ENCODE data around the gene WEE2.

The WEE2 gene

DNA sequence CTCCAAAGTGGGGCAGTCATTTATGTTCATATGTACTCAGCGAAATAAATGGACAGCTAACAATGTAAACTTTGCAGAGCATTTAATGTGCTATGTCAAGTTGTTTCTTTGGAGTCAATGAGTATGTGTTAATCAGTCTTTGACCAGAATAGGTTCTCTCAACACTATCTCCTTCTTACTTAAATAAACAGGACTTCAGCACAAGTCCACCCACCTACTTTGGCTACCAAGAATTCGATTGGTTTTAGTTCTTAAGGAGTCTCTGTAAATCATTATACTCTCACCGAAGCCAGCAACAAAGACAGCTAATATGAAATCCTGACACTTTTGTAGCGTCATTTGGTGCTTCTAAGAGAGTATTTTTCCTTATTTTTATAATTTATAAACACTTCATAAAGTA is 6.9 kb downstream of the WEE2 start:
- TF ChIP-seq, protein P1, sequence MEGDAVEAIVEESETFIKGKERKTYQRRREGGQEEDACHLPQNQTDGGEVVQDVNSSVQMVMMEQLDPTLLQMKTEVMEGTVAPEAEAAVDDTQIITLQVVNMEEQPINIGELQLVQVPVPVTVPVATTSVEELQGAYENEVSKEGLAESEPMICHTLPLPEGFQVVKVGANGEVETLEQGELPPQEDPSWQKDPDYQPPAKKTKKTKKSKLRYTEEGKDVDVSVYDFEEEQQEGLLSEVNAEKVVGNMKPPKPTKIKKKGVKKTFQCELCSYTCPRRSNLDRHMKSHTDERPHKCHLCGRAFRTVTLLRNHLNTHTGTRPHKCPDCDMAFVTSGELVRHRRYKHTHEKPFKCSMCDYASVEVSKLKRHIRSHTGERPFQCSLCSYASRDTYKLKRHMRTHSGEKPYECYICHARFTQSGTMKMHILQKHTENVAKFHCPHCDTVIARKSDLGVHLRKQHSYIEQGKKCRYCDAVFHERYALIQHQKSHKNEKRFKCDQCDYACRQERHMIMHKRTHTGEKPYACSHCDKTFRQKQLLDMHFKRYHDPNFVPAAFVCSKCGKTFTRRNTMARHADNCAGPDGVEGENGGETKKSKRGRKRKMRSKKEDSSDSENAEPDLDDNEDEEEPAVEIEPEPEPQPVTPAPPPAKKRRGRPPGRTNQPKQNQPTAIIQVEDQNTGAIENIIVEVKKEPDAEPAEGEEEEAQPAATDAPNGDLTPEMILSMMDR (conservative IDR thresholded peaks at IDR 0.05), result no peak
- no peak for TF ChIP-seq ZFX (IDR thresholded peaks at IDR 0.05)
- H3K27ac ChIP-seq, result no peak overlapping the region

DNA sequence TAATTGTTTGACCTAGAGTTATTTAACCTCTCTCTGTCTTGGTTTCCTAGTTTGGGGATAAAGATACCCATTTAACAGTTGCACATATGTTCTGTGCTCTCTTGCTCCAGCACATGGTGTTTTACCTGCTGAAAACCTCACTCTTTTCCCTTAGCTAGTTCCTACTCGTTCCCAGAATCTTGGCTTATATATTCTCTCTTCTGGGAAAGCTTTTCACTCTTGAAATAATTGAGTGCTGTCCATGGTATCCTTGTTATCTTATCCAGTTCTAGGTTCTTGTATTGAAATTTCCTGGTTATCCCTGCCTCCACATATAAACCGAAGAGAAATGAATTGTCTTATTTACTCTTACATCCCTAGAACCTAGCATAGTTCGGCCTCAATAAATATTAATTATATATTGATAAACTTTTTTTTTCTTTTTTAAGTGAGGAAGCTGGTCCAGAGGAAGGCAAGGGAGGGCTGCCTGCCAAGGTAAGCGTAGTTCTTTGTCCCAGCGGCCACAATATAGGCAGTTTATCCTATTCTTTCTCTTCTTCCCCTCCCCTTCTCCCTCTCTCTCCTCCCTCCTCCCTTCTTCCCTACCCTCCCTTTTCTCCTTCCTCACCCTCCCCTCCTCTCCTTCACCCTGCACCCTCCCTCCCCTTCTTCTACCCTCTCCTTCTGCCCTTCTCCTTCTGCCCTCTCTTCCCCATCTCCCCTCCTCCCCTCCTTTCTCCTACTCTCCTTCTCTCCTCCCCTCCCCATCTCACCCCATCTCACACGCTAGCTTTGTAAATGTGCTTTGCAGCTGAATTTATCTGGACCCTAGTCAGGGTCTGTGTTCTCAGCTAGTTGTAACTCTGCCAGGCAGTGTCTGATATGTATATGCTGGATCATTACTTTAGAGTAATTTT is 7.9 kb downstream of the WEE2 start:
- TF ChIP-seq ZFX (IDR thresholded peaks at IDR 0.05), result no peak
- TF ChIP-seq, protein P1 (conservative IDR thresholded peaks at IDR 0.05), result no peak

DNA sequence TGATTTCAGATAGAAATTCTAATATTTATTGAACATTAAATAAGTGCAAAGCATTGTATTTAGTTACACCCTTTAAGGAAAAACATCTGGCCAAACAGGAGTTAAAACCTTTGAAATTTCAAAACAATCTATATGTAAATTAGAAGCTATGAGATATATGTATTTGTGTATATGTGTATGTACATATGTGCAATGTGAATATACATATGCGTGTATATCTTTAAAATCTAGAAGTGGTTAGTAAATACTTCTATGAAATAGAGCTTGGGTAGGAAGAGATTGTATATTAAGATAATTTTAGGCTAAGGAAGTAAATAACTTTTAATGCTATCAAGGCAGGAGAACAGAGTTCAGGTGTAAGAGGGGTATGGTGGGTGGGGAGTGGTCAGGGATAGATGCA is 9.3 kb downstream of the WEE2 start:
- TF ChIP-seq, protein P1 (conservative IDR thresholded peaks at IDR 0.05), result no peak
- no peak for TF ChIP-seq ZFX (IDR thresholded peaks at IDR 0.05)
- H3K27ac ChIP-seq, result no peak overlapping the region

More for the DNA sequence above, 7.9 kb downstream of the WEE2 start:
- H3K27ac ChIP-seq, result no peak overlapping the region

DNA sequence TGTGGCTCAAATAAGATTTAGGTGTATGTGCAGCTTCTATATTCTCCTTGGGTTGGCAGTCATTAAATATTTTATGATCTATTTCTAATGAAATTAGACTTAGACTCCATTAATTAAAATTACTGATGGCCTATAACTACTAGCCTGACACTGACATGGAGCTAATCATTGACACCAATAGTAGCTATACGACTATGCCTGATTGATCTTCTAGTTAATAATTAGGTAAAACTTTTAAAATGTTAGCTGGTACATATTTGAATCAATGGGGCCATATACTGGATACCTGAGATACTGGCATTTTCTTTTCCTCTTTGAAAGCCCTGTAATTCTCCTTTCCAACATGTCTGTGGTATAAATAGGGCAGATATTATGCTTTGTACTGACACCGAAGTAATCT is 14.4 kb downstream of the WEE2 start:
- H3K27ac ChIP-seq, result no peak overlapping the region
- TF ChIP-seq ZFX (IDR thresholded peaks at IDR 0.05), result no peak
- TF ChIP-seq, protein P1 (conservative IDR thresholded peaks at IDR 0.05), result no peak

DNA sequence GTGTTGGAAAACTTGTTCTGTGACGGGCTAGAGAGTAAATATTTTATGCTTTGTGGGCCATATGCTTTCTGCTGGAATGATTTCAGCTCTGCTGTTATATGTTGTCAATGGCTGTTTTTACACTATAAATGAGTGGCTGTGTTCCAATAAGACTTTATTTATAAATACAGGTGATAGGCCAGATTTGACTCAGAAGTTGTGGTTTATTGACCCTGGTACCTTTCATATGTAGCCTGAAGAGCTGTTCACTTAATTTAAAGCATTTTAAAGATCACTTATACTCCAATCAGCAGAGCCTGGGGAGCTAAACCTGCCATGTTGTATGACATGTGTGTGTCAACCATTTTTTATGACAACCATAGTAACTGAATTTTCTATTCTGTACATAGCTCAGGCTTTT is 20.9 kb downstream of the WEE2 start:
- no peak overlapping the region for H3K27ac ChIP-seq
- TF ChIP-seq, protein P1 (conservative IDR thresholded peaks at IDR 0.05), result no peak
- TF ChIP-seq ZFX (IDR thresholded peaks at IDR 0.05), result no peak

DNA sequence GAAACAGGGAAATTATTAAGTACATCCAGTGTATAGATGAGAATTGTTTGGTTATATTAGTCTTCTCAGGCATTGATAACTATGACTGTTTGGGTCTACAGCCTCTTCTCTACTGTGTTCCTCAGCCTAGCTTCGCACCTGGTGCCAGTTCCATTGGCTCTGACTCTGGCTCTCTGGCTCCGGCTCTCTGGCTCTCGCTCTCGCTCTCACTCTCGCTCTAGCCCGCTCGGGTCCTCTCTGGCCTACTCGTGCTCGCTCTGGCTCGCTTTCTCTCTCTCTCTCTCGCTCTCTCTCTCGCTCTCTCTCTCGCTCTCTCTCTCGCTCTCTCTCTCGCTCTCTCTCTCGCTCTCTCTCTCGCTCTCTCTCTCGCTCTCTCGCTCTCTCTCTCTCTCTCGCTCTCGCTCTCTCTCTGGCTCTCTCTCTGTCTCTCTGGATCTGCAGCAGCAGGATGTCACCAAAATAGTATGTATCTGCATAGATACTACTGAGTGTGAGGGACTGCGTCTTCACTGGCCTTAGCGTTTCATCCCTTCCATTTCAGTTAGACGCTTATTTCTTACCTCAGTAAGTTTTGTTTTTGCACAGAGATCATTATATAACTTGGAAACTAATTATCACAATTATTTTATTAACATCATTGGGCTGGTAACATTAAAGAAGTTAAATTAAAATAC is 23.5 kb downstream of the WEE2 start:
- TF ChIP-seq, protein P1 (conservative IDR thresholded peaks at IDR 0.05), result no peak
- no peak for TF ChIP-seq ZFX (IDR thresholded peaks at IDR 0.05)
- H3K27ac ChIP-seq, result no peak overlapping the region

Data from C4-2B (cell line).